ENCODE measurements around the gene SLC6A18.

The SLC6A18 gene

DNA sequence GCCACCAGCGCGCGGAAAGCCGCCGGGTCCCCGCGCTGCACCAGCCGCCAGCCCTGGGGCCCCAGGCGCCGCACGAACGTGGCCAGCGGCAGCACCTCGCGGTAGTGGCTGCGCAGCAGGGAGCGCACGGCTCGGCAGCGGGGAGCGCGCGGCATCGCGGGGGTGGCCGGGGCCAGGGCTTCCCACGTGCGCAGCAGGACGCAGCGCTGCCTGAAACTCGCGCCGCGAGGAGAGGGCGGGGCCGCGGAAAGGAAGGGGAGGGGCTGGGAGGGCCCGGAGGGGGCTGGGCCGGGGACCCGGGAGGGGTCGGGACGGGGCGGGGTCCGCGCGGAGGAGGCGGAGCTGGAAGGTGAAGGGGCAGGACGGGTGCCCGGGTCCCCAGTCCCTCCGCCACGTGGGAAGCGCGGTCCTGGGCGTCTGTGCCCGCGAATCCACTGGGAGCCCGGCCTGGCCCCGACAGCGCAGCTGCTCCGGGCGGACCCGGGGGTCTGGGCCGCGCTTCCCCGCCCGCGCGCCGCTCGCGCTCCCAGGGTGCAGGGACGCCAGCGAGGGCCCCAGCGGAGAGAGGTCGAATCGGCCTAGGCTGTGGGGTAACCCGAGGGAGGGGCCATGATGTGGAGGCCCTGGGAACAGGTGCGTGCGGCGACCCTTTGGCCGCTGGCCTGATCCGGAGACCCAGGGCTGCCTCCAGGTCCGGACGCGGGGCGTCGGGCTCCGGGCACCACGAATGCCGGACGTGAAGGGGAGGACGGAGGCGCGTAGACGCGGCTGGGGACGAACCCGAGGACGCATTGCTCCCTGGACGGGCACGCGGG lies 69.9 kb downstream of the SLC6A18 start, which contains the start of gene TERT:
Gene TERT, minus strand, starts transcription at position 234 of the 815 bp plus-strand sequence. Its CDS starts 79 bp downstream, at position 155.
- no peak for DNase-seq

DNA sequence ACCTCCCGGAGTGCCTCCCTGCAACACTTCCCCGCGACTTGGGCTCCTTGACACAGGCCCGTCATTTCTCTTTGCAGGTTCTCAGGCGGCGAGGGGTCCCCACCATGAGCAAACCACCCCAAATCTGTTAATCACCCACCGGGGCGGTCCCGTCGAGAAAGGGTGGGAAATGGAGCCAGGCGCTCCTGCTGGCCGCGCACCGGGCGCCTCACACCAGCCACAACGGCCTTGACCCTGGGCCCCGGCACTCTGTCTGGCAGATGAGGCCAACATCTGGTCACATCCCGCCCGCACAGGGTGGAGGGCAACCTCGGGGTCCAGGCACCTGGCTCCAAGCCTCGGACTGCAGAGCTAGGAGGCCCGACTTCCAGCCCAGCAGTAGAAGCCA lies 70.5 kb downstream of the SLC6A18 start:
- DNase-seq: no peak
